SKM-1 (cell line): Measurements from ENCODE around the gene ZNF428.
"Not testable (repeated sequence)": the region's sequence is repeated elsewhere in the genome, so short reads cannot be mapped to it uniquely, and the experiment has no call there.

Source experiments
- DNase-seq: peaks from one replicate; lab custom pipeline; 2025; ENCODE audit not compliant: unreplicated experiment; lab: John Stamatoyannopoulos, UW

The ZNF428 gene

DNA sequence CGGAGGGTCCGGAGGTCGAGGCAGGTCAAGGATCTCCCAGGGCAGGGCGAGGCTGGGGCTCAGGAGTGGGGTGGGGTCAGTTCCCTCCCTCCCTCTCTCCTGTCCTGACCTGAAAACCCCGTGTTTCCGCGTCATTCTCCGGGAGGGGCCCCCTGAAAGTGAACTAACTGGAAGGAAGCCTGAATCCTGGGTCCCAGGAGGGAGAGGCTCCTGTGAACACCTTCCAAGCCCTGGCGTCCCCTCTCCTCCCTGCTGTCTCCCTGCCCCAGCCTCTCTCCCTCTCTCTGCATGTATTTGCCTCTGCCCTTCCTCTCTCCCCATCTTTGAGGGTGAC is 21.0 kb upstream of the ZNF428 start:
- no peak for DNase-seq

DNA sequence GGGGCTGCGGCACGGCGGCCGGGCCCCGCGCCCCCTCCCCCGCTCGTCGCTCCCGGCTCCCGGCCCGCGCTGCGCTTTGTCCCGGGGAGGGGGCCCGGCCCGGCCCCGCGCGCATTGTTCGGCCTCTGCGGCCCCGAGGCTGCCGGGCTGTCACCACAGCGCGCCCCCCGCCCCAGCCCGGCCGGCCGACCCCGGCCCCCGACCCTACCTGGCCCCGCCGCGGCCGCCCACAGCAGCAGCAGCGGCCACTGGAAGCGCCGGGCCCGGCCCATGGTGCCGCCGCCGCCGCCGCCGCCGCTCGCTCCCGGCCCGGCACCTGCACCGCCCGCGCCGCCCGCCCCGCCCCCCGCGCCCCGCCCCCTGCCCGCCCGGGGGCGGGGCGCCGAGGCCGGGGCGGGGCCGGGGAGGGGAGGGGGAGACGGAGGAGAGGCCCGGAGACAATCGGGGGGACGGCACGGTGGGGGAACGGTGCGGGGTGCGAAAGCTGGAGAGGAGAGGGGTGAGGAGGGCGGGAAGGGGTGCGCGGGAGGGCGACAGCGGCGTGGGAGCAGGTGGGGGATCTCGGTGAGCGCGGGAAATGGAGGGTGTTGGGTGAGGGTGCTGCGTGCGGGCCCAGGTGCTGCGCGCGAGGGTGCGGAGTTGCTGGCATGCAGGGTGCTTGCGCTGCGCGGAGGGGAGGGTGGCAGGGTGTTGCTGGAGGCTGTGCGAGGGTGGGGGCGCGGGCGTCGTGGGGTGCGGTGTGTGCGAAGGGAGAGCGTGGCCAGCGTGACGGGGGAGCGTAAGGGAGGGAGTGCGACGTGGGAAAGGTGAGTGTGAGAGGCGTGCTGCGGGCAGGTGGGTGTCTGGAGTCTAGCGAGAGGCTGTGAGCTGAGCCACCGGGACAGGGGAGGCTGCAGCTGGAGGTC is 20.3 kb upstream of the ZNF428 start, which contains the start of gene CADM4:
CADM4 (minus strand) TSS at position 332 of the 905 bp plus-strand sequence; CDS start at position 272, 60 bp downstream.
- no peak for DNase-seq

DNA sequence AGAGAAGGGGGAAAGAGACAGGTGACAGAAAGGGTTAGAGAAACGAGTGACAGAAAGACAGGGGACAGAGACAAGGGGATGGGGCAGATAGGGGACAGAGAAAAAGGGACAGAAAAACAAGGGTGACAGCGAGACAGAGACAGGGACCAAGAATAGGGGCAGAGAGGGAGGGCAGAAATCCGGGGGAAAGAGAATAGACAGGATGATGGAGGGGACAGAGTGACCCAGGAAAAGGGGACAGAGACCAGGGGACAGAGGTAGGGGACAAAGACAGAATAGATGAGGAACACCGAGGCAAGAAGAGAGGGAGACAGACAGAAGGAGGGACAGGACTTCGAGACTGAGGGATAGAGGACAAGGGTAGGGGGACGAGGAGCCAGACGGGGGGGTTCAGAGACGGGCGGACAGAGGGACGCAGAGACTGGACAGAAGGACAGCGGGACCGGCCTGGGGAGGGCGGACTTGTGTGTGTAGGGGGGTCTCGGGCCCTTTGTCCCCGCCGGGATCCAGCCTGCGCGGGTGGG is 19.6 kb upstream of the ZNF428 start:
- no peak for DNase-seq

- no peak for DNase-seq
These were observed 19.0 kb upstream of the ZNF428 start for GRCh38 chr19:43638214-43638994.

DNA sequence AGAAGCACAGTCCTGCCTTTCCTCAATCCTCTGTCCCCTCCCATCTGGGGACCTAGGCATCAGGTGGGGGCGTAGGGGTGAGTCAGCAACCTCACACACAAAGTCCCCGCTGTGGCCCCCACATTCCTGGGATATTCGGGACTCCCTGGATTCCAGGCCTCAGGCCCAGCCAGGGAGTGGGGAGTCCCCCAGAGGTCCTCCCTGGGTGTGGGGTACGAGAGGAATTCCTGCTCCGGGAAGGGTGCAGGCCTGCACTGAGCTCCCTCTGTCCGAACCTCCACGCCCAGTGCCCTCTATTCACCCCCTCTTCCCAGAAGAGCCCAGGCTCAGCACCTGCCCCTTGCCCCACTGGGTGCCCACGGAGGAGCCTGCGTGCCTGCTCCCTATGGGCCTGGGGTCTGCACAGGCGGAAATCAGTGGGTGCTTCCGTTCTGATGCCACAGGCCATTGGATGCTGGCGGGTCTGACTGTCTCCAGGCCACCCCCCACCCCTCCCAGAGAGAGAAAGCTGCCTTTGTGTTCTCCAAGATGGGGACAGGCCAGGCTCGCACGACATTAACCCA is 16.8 kb upstream of the ZNF428 start:
- no peak for DNase-seq

GRCh38 chr19:43635561-43635940 is 16.1 kb upstream of the ZNF428 start:
- not testable (repeated sequence) for DNase-seq

DNA sequence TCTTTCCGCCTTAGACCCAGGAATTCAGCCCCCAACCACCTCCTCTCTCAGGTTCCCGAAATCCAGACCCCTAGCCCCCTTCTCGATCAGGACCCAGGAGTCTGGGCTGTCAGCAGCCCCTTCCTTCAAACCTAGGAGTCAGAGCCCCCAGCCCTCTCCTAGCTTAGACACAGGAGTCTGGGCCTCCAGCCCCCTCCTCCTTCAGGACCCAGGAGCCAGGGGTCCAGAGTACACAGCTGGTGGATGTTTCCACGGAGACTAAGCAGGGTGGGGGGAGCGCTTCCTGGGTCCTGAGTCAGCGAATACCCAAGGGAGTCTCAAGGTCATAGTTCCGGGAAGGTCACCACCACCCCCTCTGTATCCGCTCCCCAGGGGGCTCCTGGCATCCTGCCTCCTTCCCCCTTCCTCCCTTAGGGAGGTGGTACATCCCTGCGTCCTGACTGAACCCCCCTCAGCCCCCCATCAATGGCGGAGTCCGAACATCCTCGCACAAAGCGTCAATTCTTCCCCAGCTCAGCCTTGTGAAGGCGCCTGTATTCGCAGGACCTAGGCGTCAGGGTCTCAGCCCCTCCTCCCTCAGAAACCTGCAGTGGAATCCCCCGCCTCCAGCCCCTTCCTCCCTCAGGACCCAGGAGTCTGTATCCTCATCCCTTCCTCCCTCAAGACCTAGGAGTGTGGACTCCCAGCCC is 15.6 kb upstream of the ZNF428 start:
- DNase-seq, result no peak

DNA sequence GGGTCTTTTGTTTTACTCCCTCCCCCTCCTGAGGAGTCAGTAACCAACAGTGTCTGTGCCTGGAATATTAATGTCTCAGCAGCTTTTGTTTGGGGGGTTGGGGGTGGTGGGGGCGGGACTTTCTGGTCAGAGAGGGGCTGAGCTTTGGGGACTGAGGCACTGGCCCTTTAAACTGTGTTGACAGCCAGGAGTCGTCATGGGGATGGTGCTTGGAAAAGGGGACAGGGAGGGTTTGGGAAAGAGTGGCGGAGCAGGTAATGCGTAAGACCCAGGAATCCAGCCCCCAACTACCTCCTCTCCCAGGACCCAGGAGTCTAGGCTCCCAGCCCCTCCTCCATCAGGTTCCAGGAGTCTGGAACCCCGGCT is 15.1 kb upstream of the ZNF428 start:
- DNase-seq, result no peak

- DNase-seq, result no peak
These were observed 14.6 kb upstream of the ZNF428 start for GRCh38 chr19:43634068-43634467.

DNA sequence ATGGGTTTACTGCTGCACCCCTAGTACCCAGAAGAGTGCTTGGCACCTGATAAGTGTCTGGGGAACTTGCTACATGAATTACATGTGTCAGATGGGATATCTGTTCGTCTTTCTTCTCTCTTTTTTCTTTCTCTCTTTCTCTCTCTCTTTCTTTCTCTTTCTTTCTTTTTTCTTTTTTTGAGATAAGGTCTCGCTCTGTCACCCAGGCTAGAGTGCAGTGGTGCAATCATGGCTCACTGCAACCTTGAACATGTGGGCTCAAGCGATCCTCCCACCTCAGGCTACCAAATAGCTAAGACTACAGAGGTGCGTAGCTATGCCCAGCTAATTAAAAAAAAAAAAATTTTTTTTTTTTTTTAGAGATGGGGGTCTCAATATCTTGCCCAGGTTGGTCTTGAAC is 14.1 kb upstream of the ZNF428 start:
- no peak for DNase-seq

GRCh38 chr19:43631491-43631890 is 12.1 kb upstream of the ZNF428 start:
- no peak for DNase-seq

- DNase-seq, result no peak
These were observed 9.4 kb upstream of the ZNF428 start for GRCh38 chr19:43628646-43629326.

DNA sequence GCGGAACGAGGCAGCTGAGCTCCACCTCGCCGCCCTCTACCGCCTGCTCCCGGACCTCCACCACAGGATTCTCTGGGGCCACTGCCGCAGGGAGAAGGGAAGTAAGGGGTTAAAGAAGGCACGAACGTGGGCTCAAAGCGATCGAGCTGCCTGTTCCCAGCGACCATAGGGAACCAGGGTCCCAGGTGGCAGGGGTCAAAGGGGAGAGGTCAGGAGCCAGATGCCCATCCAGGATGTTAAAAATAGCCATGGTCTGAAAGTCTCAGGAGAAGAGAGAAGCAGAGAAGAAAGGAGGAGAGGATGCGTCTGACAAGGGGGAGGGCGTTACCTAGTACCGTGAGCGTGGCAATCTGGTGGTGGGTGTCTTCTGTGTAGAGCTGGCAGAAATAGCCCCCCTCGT is 7.4 kb upstream of the ZNF428 start:
- no peak for DNase-seq

- DNase-seq, result no peak
These were observed 6.6 kb upstream of the ZNF428 start for GRCh38 chr19:43625918-43626579.

DNA sequence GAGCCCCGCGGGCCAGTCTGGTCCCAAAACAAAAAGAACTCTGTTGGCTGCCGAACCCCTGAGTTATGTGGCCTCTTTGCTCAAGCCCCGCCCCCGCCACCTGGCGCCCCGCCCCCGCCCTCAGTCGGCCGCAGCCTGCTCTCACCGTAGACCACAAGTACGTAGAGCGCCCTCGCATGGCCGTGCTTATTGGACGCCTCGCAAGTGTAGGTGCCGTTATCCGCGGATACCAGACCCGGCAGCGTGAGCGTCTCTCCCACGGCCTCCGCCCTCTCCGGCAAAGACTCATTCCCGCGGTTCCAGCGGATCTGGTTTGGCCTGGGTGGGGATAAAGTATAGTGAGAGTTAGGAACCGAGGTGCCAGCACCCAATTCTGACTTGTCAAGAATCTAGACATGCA is 5.5 kb upstream of the ZNF428 start:
- no peak for DNase-seq

GRCh38 chr19:43623889-43624670 is 4.7 kb upstream of the ZNF428 start:
- no peak for DNase-seq

- DNase-seq, result no peak
These were observed 3.5 kb upstream of the ZNF428 start for GRCh38 chr19:43622956-43623355.

DNA sequence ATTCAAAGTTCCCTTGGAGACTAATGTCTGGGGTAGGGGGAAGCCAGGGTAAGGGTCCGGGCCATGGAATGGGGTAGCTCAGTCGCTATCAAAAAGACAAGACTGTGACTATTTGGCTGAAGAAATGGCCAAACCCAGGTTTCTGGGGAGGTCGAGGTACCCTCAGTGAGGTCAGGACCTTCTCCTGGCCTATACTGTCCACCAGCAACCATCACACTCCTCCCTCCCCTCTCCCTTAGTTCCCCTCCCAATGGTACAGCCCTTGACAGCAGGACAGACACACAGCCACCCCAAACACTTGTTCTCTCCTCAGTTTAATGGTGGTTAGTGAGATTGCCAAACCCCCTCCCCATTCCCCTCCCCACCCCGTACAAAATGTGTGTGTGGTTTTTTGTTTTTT is 2.6 kb upstream of the ZNF428 start:
- DNase-seq, result no peak
